Activated T-cell treated with anti-CD3 and anti-CD28 coated beads for 1 hour (primary cell): Measurements from ENCODE around the gene TMEM273.

ENCODE experiments used
- DNase-seq: peaks from one replicate; pipeline ENCODE4 v3.0.0-alpha.2; 2020; ENCODE audit warnings: low read depth

Gene TMEM273

DNA sequence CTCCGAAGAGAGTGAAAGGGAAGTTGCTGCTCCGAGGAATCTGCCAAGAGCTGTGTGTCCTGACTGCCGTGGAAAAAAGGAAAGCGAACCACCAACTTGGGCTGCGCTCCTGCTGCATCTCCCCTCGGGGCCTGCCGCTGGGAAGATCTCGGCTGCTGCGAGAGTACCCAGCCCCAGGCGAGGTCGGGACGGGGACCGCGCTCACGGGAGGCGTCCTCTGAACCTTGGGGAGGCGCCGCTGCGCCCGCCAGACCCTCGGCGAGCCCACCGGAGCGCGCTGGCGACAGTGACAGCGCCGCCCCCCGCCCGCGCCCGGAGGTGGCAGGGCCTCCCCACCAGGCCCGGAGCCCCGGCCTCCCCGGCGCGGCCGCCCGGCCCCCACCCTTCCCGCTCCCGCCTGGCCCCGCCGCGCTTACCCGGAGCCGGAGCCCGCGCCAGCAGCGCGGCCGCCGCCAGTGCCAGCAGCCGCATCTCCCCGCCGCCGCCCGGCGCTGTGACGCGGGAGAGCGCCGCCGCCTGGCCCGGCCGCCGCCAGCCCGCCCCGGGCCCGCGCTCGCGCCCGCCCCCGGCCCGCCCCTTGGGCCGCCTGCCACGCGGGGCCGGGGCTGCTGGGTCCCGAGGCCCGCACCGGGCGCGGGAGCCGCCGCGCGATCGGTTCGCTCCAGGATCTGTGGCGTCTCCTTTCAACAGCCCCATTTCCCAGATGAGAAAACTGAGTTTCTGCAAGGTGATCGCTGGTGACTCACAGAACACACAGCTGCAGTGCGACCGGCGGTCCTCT is 73.0 kb downstream of the TMEM273 start, which contains the start of gene VSTM4:
Gene VSTM4 (minus strand): TSS at position 508 of the 781 bp plus-strand sequence. CDS start 37 bp downstream, at position 471.
- no peak for DNase-seq

DNA sequence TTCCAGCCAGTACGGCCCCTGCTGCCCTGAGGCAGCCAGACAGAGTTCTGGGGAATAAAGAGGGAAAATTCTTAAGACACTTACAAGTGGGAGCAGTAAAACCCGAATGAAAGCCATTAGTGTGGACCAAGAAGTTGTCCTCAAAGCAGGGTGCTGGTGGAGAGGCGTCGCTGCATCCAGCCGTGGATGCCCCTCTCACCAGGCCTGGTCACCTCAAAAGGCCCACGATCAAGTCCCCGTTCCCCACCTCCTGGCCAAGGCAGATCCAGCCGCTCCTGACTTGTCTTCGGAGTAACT is 73.5 kb downstream of the TMEM273 start:
- DNase-seq: no peak

DNA sequence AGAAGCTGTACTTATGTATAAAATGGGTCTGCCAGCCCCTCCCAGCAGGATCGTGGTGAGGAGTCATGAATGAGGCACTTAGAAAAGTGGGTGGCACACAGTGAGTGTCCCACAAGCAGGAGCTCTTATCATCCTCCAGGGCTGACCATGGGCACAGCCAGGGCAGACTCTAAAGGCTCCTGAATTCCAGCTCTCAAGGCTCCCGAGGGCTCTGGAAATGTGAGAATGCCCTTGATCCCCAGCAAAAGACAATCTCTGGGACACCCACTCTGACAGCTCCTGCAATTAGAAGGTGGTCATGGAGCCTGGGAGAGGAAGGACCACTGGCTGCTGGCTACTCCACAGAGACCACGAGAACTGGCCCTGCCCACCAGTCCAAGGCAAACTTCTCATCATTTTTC is 74.5 kb downstream of the TMEM273 start:
- no peak for DNase-seq

DNA sequence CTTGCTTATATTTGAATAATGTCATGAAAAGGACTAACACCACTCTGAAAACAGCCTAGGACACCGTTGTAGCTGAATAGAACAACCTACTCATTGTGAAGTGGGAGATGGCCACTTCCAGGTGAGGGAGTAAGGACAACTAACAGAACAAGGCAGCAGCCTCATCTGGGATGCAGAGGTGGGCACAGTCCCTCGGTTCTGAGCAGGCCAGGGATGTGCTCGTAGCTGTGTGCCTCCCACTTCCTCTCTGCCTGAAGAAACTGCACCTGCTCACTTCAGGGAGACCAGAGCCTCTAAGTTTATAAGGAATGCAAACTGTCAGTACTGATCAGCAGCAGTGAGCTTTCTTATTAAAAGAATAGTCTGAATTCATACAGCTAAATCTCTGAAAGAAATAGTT is 75.3 kb downstream of the TMEM273 start:
- no peak for DNase-seq

DNA sequence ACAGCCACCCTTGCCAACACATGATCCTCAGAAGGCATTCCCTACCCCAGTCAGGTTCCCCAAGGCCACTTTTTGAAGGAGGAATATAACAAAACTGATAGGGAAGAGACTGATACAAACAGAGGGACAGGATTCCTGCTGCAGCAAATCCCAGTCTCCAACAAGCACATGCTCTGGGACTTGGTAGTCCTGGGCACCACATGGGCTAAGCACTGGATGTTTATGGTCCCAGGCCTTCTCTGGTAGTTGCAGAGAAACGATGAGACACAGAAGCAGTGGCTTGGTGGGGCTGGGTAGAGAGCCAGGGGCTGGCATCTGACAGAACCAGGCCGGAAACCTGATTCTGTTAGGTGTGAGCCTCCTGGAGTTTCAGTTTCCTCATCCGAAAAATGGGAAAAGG is 76.1 kb downstream of the TMEM273 start:
- no peak for DNase-seq

DNA sequence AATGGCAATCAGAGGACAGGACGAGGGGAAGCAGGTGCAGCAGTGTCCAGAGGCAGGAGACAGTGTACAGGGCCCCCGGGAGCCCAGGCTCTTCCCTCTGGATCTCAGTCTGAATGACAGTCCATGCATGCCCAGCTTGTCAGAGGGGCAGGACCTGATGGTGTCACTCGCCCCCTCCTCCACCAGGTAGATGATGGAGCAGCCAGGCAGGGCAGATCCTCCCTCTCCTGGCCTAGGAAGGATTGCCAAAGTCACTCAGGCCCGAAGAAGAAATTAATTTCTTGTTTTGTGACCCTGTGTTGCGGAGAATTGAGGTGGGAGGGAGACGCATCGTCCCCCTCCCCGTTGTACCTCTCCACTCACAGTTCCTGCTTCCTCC is 76.9 kb downstream of the TMEM273 start:
- no peak for DNase-seq

DNA sequence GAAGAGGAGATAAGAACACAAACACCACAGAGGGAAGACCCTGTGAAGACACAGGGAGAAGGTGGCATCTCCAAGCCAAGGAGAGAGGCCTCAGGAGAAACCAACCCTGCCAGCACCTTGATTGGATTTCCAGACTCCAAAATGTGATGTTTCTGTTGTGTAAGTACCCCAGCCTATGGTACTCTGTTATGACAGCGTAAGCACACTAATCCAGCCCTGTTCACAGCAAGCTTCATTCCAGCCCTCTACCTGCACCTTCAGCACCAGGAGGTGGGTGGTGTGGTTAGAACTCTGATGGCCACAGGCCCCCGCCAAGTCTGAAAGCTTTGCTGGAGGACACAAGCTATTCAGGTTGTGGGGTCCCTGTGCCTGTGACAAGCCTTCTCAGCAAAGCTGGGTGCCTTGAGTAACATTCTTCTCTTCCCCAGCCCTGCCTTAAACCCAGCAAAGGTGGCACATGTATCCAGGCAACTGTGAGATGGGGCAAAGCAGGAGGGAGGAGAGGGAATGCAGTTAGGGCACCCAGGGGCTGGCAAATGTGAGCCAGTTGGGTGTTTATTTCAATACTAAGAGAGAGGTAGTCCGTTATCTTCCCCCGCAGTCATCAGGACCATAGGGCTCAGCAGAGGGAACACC is 77.4 kb downstream of the TMEM273 start:
- DNase-seq: no peak

DNA sequence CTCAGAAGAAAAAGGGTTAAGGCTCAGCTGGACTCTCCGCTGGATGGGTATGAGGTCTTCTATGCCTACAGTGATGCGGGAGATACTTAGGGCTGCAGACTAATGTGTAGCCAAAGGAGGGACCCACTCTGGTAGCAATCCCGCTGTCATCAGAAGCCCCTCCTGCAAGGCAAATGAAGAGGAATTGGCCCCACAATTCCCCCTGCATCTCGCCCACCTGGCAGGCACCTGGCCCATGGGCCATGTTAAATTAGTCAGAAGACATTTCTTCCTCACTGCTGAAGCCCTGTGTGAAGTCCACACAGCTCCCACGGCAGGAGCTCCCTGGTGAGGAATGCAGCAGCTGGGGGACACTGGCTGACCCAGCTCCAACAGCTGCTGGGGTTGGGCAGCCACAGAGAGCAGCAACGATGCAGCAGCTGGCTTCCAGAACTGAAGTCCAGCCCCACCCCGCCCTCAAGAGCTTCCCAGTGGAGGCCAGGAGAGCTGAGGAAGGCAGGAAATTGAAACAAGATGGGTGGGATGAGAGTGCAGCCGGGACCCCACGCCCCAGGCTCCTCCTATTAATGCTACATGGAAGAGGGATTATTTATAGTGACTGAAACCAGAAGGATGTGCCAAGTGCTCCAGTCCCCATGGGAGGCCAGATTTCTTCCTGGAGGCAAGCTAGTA is 78.4 kb downstream of the TMEM273 start:
- no peak for DNase-seq

DNA sequence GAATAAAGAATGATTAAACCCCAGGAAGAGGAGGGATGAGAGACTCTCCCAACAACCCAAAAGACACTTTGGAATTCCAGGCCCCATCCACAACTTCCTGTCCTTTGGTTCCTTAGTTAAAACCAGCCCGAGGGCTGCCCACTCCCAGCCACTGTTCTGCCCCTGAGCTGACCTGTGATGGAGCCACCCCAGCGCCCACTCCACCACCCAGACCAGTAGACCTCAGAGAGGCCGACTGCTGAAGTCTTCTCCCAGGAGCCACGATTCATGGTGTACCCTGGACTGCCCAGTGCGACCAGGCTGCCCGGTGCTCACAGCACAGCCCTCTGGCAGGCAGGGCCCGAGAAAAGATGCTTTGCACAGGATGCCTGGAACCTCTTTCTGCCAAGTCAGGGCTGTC is 79.5 kb downstream of the TMEM273 start:
- DNase-seq: no peak

DNA sequence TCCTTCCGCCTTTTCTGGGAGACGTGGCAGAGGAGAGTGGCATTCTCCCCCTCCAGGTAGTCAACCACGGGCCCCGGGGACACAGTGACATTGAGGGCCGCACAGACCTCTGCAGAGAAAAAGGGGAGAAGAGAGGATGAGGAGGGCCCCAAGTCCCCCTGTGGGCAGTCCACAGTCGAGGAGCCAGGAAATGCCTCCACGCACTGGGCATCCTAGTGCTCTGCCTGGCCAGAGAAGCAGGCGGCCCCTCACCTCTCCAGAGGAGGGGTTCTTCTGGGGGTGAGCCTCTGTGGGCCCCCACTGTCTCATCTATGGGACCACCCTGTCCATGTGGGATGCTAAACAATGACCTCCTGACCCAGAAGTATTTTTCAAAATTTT is 80.3 kb downstream of the TMEM273 start:
- no peak for DNase-seq

DNA sequence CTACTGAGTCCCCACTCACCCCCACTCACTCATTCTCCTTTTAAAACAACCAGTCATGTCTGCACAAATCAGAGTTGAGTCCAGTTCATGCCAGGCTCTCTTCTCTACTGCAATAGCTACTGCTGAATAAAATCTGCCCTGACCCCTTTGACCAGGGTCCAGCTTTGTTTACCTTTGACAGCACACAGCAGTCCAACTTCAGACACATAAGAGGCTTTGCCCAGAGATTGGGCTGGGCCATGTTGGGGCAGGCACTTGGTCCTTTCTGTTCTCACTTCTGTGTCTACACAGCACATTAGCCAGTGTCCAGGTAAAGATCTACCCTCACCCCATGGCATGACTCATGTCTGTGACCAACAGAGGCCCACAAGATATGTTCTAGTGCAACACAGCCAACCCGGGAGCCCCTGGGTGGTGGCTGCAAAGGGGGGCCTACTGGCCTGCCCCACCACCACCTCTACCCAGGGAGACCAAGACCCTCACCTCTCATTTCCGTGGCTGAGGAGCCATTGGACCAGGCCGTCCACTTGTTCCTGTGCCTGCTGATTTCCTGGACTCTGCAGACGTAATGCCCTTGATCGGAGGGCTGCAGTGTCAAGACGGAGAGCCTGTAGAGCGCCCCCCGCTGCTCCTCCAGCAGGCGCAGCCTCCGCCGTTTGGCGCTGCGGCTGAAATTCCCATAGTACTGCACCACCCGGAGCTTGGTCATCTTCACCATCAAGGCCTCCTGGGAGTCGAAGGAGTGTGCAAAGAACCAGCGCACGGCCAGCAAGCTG is 80.9 kb downstream of the TMEM273 start:
- DNase-seq: no peak

DNA sequence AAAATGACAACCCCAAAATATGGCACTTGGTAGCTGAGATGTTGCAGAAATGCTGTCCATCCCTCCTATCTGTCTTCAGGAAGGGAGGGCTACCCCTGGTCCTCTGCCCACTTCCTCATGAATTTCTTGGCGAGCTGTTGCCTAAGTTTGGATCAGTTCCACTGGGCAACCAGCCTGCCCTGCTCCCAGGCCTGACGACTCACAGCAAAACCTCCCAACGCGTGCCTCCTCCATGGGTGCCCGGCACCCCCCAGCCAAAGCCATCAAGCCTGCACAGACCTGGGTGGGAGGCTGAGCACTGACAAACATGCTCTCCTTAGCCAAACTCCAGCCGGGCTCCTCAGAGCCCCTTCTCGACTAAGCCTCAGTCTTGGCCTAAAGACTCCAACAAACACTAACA is 81.7 kb downstream of the TMEM273 start:
- DNase-seq: no peak

DNA sequence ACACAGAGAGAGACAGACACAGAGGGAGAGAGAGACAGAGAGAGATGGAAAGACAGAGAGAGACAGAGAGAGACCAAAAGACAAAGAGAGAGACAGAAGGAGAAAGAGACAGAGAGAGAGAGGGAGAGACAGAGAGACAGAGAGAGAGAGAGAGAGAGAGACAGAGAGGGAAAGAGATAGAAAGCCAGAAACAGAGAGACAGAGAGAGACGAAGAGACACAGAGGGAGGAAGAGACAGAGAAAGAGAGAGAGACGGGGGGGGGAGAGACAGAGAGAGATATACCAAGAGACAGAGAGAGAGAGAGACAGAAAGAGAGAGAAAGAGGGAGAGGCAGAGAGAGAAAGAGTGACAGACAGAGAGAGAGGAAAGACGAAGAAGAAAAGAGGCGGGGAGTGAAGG is 83.1 kb downstream of the TMEM273 start:
- DNase-seq: no peak
